CD8-positive, alpha-beta memory T cell (primary cell): ENCODE data around the gene CEP72. TPM values are rescaled to one million over a fixed set of nuclear protein-coding genes. Genes with fewer than 3 reads are reported as not detected.

Experiments used
- CTCF ChIA-PET: fragments of 350-600 bp; sonication (Branson Sonifier 250); formaldehyde crosslinking; loops from one replicate; lab custom pipeline; 2021; ENCODE audit warnings: antibody characterized with exemption; lab: Charles Lee
- POLR2A ChIA-PET: fragments of 350-600 bp; sonication (Branson Sonifier 250); formaldehyde crosslinking; loops from one replicate; lab custom pipeline; 2021; ENCODE audit warnings: antibody characterized with exemption; lab: Charles Lee
- DNase-seq, 5 donors: peaks; one replicate each; pipeline versions ENCODE4 v3.0.0 to v3.0.0-alpha.2; 2020 to 2022; ENCODE audit warnings: mixed read lengths in 1 of 5
- H3K27ac ChIP-seq: one replicate; pipeline ENCODE4 v1.7.0; 2013; ENCODE audit warnings: low read depth, mild to moderate bottlenecking, low read length, moderate library complexity
- H3K27me3 ChIP-seq: 2 replicates; pipeline ENCODE4 v1.7.0; 2013; ENCODE audit warnings: low read length, mild to moderate bottlenecking; ENCODE audit not compliant: insufficient read depth, poor library complexity, severe bottlenecking
- H3K36me3 ChIP-seq: 2 replicates; pipeline ENCODE4 v1.7.0; 2013; ENCODE audit warnings: mild to moderate bottlenecking, low read length, moderate library complexity; ENCODE audit not compliant: insufficient read depth
- H3K4me1 ChIP-seq: 2 replicates; pipeline ENCODE4 v1.7.0; 2013; ENCODE audit warnings: mild to moderate bottlenecking, low read length, moderate library complexity; ENCODE audit not compliant: insufficient read depth
- H3K4me3 ChIP-seq: 2 replicates; pipeline ENCODE4 v1.7.0; 2013; ENCODE audit warnings: mild to moderate bottlenecking, low read length
- H3K9me3 ChIP-seq: 2 replicates; pipeline ENCODE4 v1.7.0; 2013; ENCODE audit warnings: mild to moderate bottlenecking, low read length
- H3K27ac Mint-ChIP-seq, 8 donors: one replicate each; pipeline ENCODE4 v1.8.0; 2020 to 2021; ENCODE audit warnings: mixed read lengths in 8 of 8, mild to moderate bottlenecking in 6 of 8, inconsistent platforms in 3 of 8, moderate library complexity in 3 of 8
- H3K27me3 Mint-ChIP-seq, 2 donors: one replicate each; pipeline ENCODE4 v1.8.0; 2020 to 2021; ENCODE audit warnings: mixed read lengths in 2 of 2, mild to moderate bottlenecking in 1 of 2, moderate library complexity in 1 of 2
- H3K36me3 Mint-ChIP-seq, 3 donors: one replicate each; pipeline ENCODE4 v1.8.0; 2020 to 2021; ENCODE audit warnings: mixed read lengths in 3 of 3, inconsistent platforms in 1 of 3, mild to moderate bottlenecking in 1 of 3
- H3K4me1 Mint-ChIP-seq, 3 donors: one replicate each; pipeline ENCODE4 v1.8.0; 2020 to 2021; ENCODE audit warnings: mixed read lengths in 3 of 3, inconsistent platforms in 1 of 3, mild to moderate bottlenecking in 1 of 3
- H3K4me3 Mint-ChIP-seq, 7 donors: one replicate each; pipeline ENCODE4 v1.8.0; 2020 to 2021; ENCODE audit warnings: mixed read lengths in 7 of 7, mild to moderate bottlenecking in 6 of 7, moderate library complexity in 4 of 7, inconsistent platforms in 2 of 7
- H3K9me3 Mint-ChIP-seq, 5 donors: one replicate each; pipeline ENCODE4 v1.8.0; 2020 to 2022; ENCODE audit warnings: mixed read lengths in 5 of 5, mild to moderate bottlenecking in 3 of 5, moderate library complexity in 2 of 5, inconsistent platforms in 1 of 5
- polyA plus RNA-seq: library from polyadenylated mRNA; unstranded; fragments of 300-500 nt; fragmentation: Illumina TruSeq; gene quantifications from one replicate; pipeline ENCODE4 v1.2.3, GENCODE V29; 2021
- total RNA-seq, 2 experiments: library from RNA; stranded (reverse); gene quantifications; one replicate each; pipeline ENCODE4 v1.2.3, GENCODE V29; 2021

Gene CEP72, protein sequence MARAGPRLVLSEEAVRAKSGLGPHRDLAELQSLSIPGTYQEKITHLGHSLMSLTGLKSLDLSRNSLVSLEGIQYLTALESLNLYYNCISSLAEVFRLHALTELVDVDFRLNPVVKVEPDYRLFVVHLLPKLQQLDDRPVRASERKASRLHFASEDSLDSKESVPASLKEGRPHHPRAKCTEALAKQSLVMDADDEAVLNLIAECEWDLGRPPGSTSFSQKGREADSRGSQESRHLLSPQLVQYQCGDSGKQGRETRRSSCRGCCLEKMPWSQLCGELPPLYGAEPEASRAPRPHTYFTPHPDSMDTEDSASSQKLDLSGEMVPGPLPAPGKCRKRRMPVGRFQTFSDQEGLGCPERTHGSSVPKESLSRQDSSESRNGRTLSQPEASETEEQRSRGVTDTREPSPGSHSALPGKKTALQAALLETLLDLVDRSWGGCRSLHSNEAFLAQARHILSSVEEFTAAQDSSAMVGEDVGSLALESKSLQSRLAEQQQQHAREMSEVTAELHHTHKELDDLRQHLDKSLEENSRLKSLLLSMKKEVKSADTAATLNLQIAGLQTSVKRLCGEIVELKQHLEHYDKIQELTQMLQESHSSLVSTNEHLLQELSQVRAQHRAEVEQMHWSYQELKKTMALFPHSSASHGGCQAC
- total RNA-seq (10 to 100 TPM; 20.0 to 21.0 TPM), polyA plus RNA-seq (4.2 TPM)

DNA sequence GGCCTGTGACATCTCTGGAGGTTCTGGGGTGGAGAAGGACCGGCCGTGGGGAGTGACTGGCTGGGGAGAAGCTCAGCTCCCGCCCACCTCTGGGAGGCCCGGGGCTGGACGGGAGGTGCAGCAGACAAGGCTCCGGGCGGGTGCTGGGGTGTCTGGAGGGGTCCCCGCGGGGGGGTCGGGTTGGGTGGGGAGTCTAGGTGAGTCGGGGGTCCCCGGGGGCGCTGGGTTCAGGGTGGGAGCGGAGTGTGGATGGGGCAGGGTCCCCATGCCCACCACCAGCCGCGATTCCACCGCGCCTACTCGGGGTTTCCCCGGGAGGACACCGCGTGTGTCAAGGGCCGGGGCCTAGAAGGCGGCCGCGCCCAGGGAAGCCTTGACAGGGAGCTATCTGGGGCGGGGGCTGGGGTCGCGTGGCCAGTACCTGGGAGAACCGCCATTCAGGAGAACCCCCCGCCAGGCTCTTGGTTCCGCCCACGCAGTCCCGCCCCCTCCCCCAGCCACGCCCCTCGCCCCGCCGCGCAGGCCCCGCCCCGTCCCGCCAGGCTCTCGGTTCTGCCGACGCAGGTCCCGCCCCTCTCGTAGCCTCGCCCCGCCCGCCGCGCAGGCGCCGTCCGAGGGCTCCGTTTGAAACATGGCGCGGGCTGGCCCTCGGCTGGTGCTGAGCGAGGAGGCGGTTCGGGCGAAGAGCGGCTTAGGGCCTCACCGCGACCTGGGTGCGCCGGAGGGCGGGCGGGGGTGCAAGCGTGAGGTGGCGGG lies at the start of gene CEP72:
TSS of gene CEP72 (plus strand) at position 610 of the 756 bp plus-strand sequence. CDS start at position 632, 22 bp downstream.
- POLR2A ChIA-PET, result interaction anchor here (0.9 kb wide), 1 partner anchor 140 kb away, joined by 3 read pairs; no protein-coding TSS in a partner anchor

DNA sequence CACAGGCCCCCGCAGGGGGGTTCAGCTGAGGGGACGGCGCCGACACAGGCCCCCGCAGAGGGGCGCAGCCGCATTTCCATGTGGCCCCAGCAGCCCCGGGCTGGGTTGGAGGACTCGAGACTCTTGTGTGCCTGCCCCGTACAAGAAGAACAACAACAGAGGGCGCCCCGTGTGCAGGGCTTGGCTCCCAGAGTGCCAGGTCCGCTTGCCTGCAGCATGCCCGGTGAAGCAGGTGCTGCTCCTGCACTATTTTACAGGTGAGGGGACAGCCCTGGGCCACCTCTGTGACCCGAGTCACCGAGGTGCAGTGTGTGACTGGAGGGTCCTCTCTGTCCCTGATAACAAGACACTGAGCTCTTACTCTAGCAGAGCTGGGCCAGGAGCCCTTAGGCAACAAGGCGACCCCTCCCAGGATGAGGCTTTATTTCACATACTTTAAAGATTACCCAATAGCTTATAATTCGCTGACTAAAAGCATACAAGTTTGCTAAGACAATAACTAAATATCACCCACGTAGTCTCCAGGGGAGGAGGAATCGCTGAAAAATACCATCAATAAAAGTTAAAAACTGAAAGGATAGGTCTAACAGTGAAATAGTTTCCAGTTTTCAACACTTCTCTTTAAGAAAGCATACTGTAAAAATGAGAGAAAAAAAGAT lies 46.2 kb upstream of the CEP72 start:
- Mint-ChIP-seq H3K4me1 (no peaks in the 10 kb centered on the region), H3K4me3 (no peak overlapping the region), H3K27ac (no peak overlapping the region), H3K9me3 (no peaks in the 10 kb centered on the region), H3K27me3 (peaks cover 3 to 27% of the 10 kb centered on the region in 2 donors), H3K36me3 (no peaks in the 10 kb centered on the region)
- no peaks in the 10 kb centered on the region for H3K27me3 ChIP-seq
- DNase-seq, result no peak
- no peak overlapping the region for H3K27ac ChIP-seq
- CTCF ChIA-PET, result no interaction called here
- no peak overlapping the region for H3K4me3 ChIP-seq
- POLR2A ChIA-PET, result no interaction called here
- no peaks in the 10 kb centered on the region for H3K4me1 ChIP-seq
- no peaks in the 10 kb centered on the region for H3K36me3 ChIP-seq
- no peaks in the 10 kb centered on the region for H3K9me3 ChIP-seq

More for the DNA sequence above, at the start of gene CEP72:
- H3K4me3 ChIP-seq, result peak within 1 kb of the TSS; percentile 67
- no peaks in the 10 kb centered on the region for H3K36me3 ChIP-seq
- H3K27me3 ChIP-seq, result no peaks in the 10 kb centered on the region
- peaks cover 7% of the 10 kb centered on the region for H3K4me1 ChIP-seq
- H3K27me3 Mint-ChIP-seq, result peaks cover 5 to 14% of the 10 kb centered on the region in 2 donors
- CTCF ChIA-PET, result no interaction called here
- no peaks in the 10 kb centered on the region for H3K9me3 Mint-ChIP-seq
- peak within 1 kb of the TSS; percentile 35 to 94 (median 81) for H3K27ac Mint-ChIP-seq
- H3K4me3 Mint-ChIP-seq, result peak within 1 kb of the TSS; percentile 86 to 97 (median 91)
- peaks cover 28 to 55% (median 38%) of the 10 kb centered on the region in 3 donors for H3K4me1 Mint-ChIP-seq
- no peaks in the 10 kb centered on the region for H3K9me3 ChIP-seq
- peaks cover 0 to 14% (median 6%) of the 10 kb centered on the region in 3 donors for H3K36me3 Mint-ChIP-seq
- peak within 1 kb of the TSS; percentile 47 for H3K27ac ChIP-seq
- DNase-seq, result peak; percentile 84 to 94 (median 89)

DNA sequence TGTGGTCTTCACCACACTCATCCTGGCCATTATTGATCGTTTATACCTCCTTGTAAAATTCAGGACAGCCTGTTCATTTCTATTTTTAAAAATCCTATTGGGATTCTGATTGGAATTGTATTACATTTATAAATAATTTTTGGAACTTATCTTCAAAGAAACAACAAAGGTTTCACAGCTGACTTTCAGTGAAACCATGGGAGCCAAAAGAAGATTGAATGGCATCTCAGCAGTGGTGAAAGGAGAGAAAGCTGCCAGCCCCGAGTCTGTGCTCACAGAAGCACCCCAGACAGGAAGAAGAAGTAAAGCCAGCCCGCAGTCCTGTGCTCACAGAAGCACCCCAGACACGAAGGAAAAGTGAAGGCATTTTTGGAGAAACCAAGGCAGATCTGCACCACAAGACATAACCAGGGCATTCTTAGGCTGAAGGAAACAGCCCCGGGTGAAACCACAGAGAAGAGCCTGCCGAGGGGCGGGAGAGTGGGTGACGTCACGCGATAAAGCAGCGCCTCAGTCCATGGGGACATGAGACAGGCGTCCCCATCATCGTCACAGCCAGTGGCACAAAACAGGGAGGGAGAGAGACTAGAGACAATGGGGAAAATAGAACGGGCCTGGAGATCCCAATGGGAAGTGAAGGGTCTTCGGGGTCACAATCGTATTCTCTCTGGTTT lies 45.4 kb upstream of the CEP72 start:
- Mint-ChIP-seq H3K4me3 (no peak overlapping the region), H3K4me1 (no peaks in the 10 kb centered on the region), H3K36me3 (no peaks in the 10 kb centered on the region), H3K9me3 (no peaks in the 10 kb centered on the region), H3K27me3 (peaks cover 3 to 27% of the 10 kb centered on the region in 2 donors), H3K27ac (no peak overlapping the region)
- no peak for DNase-seq
- Histone ChIP-seq H3K27ac (no peak overlapping the region), H3K36me3 (no peaks in the 10 kb centered on the region), H3K27me3 (no peaks in the 10 kb centered on the region), H3K9me3 (no peaks in the 10 kb centered on the region), H3K4me1 (no peaks in the 10 kb centered on the region), H3K4me3 (no peak overlapping the region)
- POLR2A ChIA-PET, result no interaction called here
- CTCF ChIA-PET, result no interaction called here

DNA sequence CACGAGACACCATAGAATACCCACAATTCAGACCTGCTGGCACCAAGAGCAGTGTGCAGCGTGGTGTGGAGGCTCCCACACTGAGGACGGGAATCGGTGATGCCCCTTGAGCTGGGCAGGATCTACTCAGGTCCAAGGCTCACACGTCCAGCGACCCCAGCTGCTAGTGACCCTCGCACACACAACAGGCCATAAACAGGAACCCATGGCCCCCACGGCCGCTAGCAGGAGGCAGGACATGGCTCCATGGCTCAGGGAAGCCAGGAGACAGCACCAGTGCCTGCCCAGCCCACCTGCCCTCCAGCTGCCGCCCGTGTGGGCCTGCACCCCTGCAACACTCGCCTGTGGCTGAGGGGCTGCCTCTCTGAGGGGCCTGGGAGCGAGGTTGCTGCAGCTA lies 44.5 kb upstream of the CEP72 start:
- Histone ChIP-seq H3K9me3 (no peaks in the 10 kb centered on the region), H3K4me3 (no peak overlapping the region), H3K4me1 (no peaks in the 10 kb centered on the region), H3K27ac (no peak overlapping the region), H3K27me3 (no peaks in the 10 kb centered on the region), H3K36me3 (no peaks in the 10 kb centered on the region)
- CTCF ChIA-PET, result no interaction called here
- Mint-ChIP-seq H3K27ac (no peak overlapping the region), H3K27me3 (peaks cover 6 to 31% of the 10 kb centered on the region in 2 donors), H3K36me3 (no peaks in the 10 kb centered on the region), H3K4me3 (no peak overlapping the region), H3K9me3 (no peaks in the 10 kb centered on the region), H3K4me1 (no peaks in the 10 kb centered on the region)
- POLR2A ChIA-PET, result no interaction called here
- DNase-seq, result no peak

DNA sequence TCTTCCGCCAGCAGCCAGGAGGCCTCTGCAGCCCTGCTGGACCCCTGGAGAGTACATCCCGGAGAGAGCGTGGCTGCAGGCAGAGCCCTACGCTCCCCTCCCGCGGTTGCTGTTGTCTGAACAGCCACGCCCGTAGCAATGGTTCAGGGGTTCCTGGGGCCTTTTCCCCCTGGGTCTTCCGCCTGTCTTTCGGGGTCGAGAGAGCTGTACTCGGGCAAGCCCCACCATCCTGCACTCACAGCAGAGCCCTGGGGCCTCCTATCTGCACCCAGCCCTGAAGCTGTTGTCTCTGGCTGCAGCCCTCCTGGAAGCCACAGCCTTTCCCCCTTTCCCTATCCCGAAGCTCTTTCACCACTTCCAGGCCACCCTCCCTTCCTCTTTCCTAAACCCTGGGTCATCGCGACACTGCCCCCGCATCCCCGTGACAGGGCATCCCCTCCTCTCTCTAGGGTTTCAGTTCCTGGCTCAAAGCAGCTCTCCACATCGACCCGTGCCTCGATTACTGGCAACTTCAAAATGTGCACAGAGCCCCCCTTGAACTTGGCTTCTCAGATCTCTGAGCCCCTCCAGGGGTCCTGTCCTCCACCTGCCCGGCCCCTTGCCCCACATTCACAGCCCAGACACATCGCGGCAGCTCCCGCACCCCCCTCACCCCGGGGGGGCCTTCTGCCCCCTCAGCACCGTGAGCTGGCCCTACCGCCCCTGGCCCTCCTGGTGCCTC lies 43.9 kb upstream of the CEP72 start:
- H3K27me3 Mint-ChIP-seq, result peaks cover 6 to 31% of the 10 kb centered on the region in 2 donors
- peaks cover under 1% of the 10 kb centered on the region for H3K27me3 ChIP-seq
- H3K36me3 Mint-ChIP-seq, result no peaks in the 10 kb centered on the region
- H3K36me3 ChIP-seq, result no peaks in the 10 kb centered on the region
- no peak overlapping the region for H3K4me3 Mint-ChIP-seq
- H3K9me3 ChIP-seq, result no peaks in the 10 kb centered on the region
- no peak for DNase-seq
- H3K4me1 ChIP-seq, result no peaks in the 10 kb centered on the region
- H3K4me1 Mint-ChIP-seq, result no peaks in the 10 kb centered on the region
- CTCF ChIA-PET, result no interaction called here
- H3K27ac ChIP-seq, result no peak overlapping the region
- no peaks in the 10 kb centered on the region for H3K9me3 Mint-ChIP-seq
- POLR2A ChIA-PET, result no interaction called here
- H3K4me3 ChIP-seq, result no peak overlapping the region
- no peak overlapping the region for H3K27ac Mint-ChIP-seq

DNA sequence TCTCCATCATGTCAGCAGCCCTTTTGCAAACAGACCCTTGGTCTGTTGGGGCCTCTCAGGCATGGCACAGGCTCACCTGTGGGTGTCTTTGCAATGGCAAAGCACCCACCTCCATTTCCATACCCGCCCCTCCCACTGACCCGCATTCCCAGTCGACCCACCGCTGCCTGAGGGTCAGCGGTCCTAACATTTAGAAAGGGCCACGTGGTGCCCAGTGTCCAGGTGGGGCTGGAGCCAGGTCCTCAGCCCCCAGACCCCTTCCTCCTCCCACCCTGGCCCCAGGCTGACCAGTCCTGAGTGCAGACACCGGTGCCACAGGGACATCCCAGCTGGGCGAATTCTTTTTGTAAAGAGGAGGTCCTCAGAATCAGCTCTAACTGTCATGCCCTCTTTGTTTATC lies 43.3 kb upstream of the CEP72 start:
- H3K36me3 Mint-ChIP-seq, result no peaks in the 10 kb centered on the region
- DNase-seq, result no peak

DNA sequence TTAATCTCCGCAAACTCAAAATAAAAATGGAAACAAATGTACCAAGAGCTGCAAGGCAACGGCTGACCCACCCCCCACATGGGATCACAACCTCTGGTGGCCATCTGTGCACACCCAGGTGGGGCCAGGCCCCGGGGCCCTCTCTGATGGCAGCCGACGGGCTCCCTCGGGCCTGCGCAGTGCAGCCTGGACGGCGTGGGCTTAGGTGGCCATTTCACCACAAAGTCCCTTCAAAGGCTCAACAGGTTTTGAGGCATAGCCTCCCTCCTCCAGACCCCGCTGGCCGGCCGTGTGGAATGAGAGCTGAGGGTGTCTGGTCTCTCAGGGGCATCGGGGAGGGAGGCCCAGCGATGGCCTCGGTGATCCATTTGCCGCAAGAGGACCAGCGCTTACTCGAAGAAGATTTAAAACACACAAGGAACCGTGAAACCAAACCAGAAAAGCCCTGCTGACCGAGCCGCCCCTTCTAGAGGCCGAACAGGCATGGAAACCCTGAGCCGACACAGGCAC lies 42.7 kb upstream of the CEP72 start:
- Histone ChIP-seq H3K4me3 (no peak overlapping the region), H3K4me1 (no peaks in the 10 kb centered on the region), H3K36me3 (no peaks in the 10 kb centered on the region), H3K27me3 (peaks cover 4% of the 10 kb centered on the region), H3K9me3 (no peaks in the 10 kb centered on the region), H3K27ac (no peak overlapping the region)
- Mint-ChIP-seq H3K4me3 (no peak overlapping the region), H3K27ac (no peak overlapping the region), H3K36me3 (no peaks in the 10 kb centered on the region), H3K4me1 (no peaks in the 10 kb centered on the region), H3K9me3 (peaks cover 0 to under 1% (median 0%) of the 10 kb centered on the region in 5 donors), H3K27me3 (peaks cover 10 to 37% of the 10 kb centered on the region in 2 donors)
- CTCF ChIA-PET, result no interaction called here
- DNase-seq, result no peak
- POLR2A ChIA-PET, result no interaction called here

More for the DNA sequence above, 43.3 kb upstream of the CEP72 start:
- Mint-ChIP-seq H3K9me3 (no peaks in the 10 kb centered on the region), H3K27me3 (peaks cover 8 to 36% of the 10 kb centered on the region in 2 donors), H3K4me1 (no peaks in the 10 kb centered on the region), H3K27ac (no peak overlapping the region), H3K4me3 (no peak overlapping the region)
- Histone ChIP-seq H3K4me3 (no peak overlapping the region), H3K27me3 (peaks cover 4% of the 10 kb centered on the region), H3K9me3 (no peaks in the 10 kb centered on the region), H3K4me1 (no peaks in the 10 kb centered on the region), H3K36me3 (no peaks in the 10 kb centered on the region), H3K27ac (no peak overlapping the region)
- ChIA-PET POLR2A (no interaction called here), CTCF (no interaction called here)
